Erythroblast (primary cell): ENCODE measurements around the gene THUMPD2.

ENCODE experiments used
- GATA1 ChIP-seq: IDR thresholded peaks from 2 replicates; pipeline ENCODE4 v1.6.1; 2011; ENCODE audit warnings: low read depth, mild to moderate bottlenecking, control low read depth, low read length, moderate library complexity
- POLR2A ChIP-seq: IDR thresholded peaks from 2 replicates; pipeline ENCODE4 v1.6.1; 2011; ENCODE audit warnings: mild to moderate bottlenecking, low read length

GRCh38 chr2:39782591-39782990 lies 3.5 kb upstream of the THUMPD2 start:
- TF ChIP-seq POLR2A (no peak), GATA1 (no peak)
